Measurements from ENCODE around the gene SMARCB1. TPM values are rescaled to one million over a fixed set of nuclear protein-coding genes. Genes with fewer than 3 reads are reported as not detected.

The SMARCB1 gene
- total RNA-seq: 10 to 100 TPM; 33.7 to 61.3 (median 54.7) TPM

GRCh38 chr22:23786752-23787599 is at the start of gene SMARCB1:
TSS of gene SMARCB1 (plus strand) at chr22:23786966. CDS start at chr22:23787170, 204 bp downstream.
- Histone ChIP-seq H3K9me3 (no peaks in the 10 kb centered on the region), H3K4me3 (peak within 1 kb of the TSS; percentile 73 to 89 (median 86)), H3K4me1 (peaks cover 20 to 70% (median 40%) of the 10 kb centered on the region in 4 donors), H3K36me3 (no peaks in the 10 kb centered on the region), H3K27me3 (no peaks in the 10 kb centered on the region), H3K27ac (peak within 1 kb of the TSS; percentile 97 to 99 (median 98))
- WGBS, 2 donors (ENCODE audit: low coverage in 1 of 2): 0% methylated on average over 63 of the region's 97 CpGs; no CpG with 5 or more reads in 1 of the 2 donors
- peak; percentile 92 for DNase-seq
- in situ Hi-C loops (cut with MboI; ENCODE audit: low pct_ligation_motif_present in 1 of 4, low pct_unique_long_range_greater_than_20kb in 1 of 4, low sequenced_read_pairs in 3 of 4) (loop anchor here in 2 of 4 donors (10.0 kb wide), 1 partner anchor 58 kb away; no protein-coding TSS in a partner anchor), intact Hi-C loops (cut with DNase I; ENCODE audit: low total_unique reads) (no loop called here)
- peak; percentile 84 for TF ChIP-seq POLR2A (IDR thresholded peaks at IDR 0.05)
- TF ChIP-seq POLR2AphosphoS5 (IDR thresholded peaks at IDR 0.05): peak; percentile 43 to 84 (median 78)
- TF ChIP-seq EP300 (IDR thresholded peaks at IDR 0.05; ENCODE audit: low read depth): no peak
- TF ChIP-seq CTCF (IDR thresholded peaks at IDR 0.05): no peak

- no peak overlapping the region for H3K4me3 ChIP-seq
- intact Hi-C loops (cut with DNase I; ENCODE audit: low total_unique reads): no loop called here
- in situ Hi-C loops (cut with MboI; ENCODE audit: low pct_ligation_motif_present in 1 of 4, low pct_unique_long_range_greater_than_20kb in 1 of 4, low sequenced_read_pairs in 3 of 4): no loop called here
Measured at GRCh38 chr22:23737696-23738095, 49.1 kb upstream of the SMARCB1 start.

GRCh38 chr22:23742505-23743264 is 44.1 kb upstream of the SMARCB1 start:
- WGBS, 2 donors (ENCODE audit: low coverage in 1 of 2): 80 to 83% methylated on average over 2 to 7 of the region's 7 CpGs
- TF ChIP-seq POLR2AphosphoS5 (IDR thresholded peaks at IDR 0.05) (no peak), CTCF (IDR thresholded peaks at IDR 0.05) (no peak), POLR2A (IDR thresholded peaks at IDR 0.05) (no peak), EP300 (IDR thresholded peaks at IDR 0.05; ENCODE audit: low read depth) (no peak)
- in situ Hi-C loops (cut with MboI; ENCODE audit: low pct_ligation_motif_present in 1 of 4, low pct_unique_long_range_greater_than_20kb in 1 of 4, low sequenced_read_pairs in 3 of 4): no loop called here
- Histone ChIP-seq H3K4me1 (no peaks in the 10 kb centered on the region), H3K36me3 (peaks cover 0 to 14% (median 0%) of the 10 kb centered on the region in 4 donors), H3K4me3 (no peak overlapping the region), H3K27me3 (no peaks in the 10 kb centered on the region), H3K27ac (no peak overlapping the region), H3K9me3 (no peaks in the 10 kb centered on the region)
- intact Hi-C loops (cut with DNase I; ENCODE audit: low total_unique reads): no loop called here
- no peak for DNase-seq

More at GRCh38 chr22:23737696-23738095, 49.1 kb upstream of the SMARCB1 start:
- Histone ChIP-seq H3K36me3 (no peaks in the 10 kb centered on the region), H3K27ac (no peak overlapping the region), H3K27me3 (no peaks in the 10 kb centered on the region), H3K9me3 (no peaks in the 10 kb centered on the region), H3K4me1 (no peaks in the 10 kb centered on the region)
- TF ChIP-seq POLR2AphosphoS5 (IDR thresholded peaks at IDR 0.05): no peak
- no peak for TF ChIP-seq POLR2A (IDR thresholded peaks at IDR 0.05)
- no peak for TF ChIP-seq EP300 (IDR thresholded peaks at IDR 0.05; ENCODE audit: low read depth)
- TF ChIP-seq CTCF (IDR thresholded peaks at IDR 0.05): no peak
- no peak for DNase-seq

- no peak for DNase-seq
- no peaks in the 10 kb centered on the region for H3K27me3 ChIP-seq
- no peaks in the 10 kb centered on the region for H3K4me1 ChIP-seq
- in situ Hi-C loops (cut with MboI; ENCODE audit: low pct_ligation_motif_present in 1 of 4, low pct_unique_long_range_greater_than_20kb in 1 of 4, low sequenced_read_pairs in 3 of 4) (no loop called here), intact Hi-C loops (cut with DNase I; ENCODE audit: low total_unique reads) (no loop called here)
- peaks cover 0 to 14% (median 0%) of the 10 kb centered on the region in 4 donors for H3K36me3 ChIP-seq
- 77% methylated on average over 2 of the region's 2 CpGs; no CpG with 5 or more reads in 1 of the 2 donors for WGBS, 2 donors (ENCODE audit: low coverage in 1 of 2)
- H3K27ac ChIP-seq: no peak overlapping the region
- TF ChIP-seq EP300 (IDR thresholded peaks at IDR 0.05; ENCODE audit: low read depth): no peak
- TF ChIP-seq POLR2A (IDR thresholded peaks at IDR 0.05): no peak
- TF ChIP-seq CTCF (IDR thresholded peaks at IDR 0.05): no peak
- TF ChIP-seq POLR2AphosphoS5 (IDR thresholded peaks at IDR 0.05): no peak
- H3K9me3 ChIP-seq: no peaks in the 10 kb centered on the region
- H3K4me3 ChIP-seq: no peak overlapping the region
Measured at GRCh38 chr22:23743303-23743705, 43.5 kb upstream of the SMARCB1 start.

All from transverse colon (tissue), 4 donors.